Measurements from ENCODE around the gene DCUN1D2.

GRCh38 chr13:113417836-113418721 lies 72.4 kb downstream of the DCUN1D2 start:
- TF ChIP-seq CTCF (IDR thresholded peaks at IDR 0.05 in 4 of 5, conservative IDR thresholded peaks at IDR 0.05 in 1 of 5), result no peak
- TF ChIP-seq POLR2A (IDR thresholded peaks at IDR 0.05), result no peak
